Endometrial microvascular endothelial cells (primary cell): ENCODE data around the gene SNRPE. TPM values are rescaled to one million over a fixed set of nuclear protein-coding genes. Genes with fewer than 3 reads are reported as not detected.
"Not testable (repeated sequence)": the region's sequence is repeated elsewhere in the genome, so short reads cannot be mapped to it uniquely, and the experiment has no call there.

Experiments used
- in situ Hi-C: cut with HindIII; loops from 2 replicates; pipeline ENCODE4 v1.10.0; 2017; ENCODE audit warnings: low sequenced_read_pairs, low pct_unique_long_range_greater_than_20kb; ENCODE audit errors: inconsistent ontology term
- total RNA-seq: library from RNA; depleted of rRNA; stranded (reverse); fragments of >200 nt; gene quantifications from one replicate; pipeline ENCODE4 v1.2.3, GENCODE V29; 2015; ENCODE audit errors: inconsistent ontology term

Gene SNRPE
- 109 TPM for total RNA-seq

GRCh38 chr1:203861379-203862184 is at the start of gene SNRPE:
Gene SNRPE (plus strand): TSS chr1:203861599. CDS start chr1:203861660, 61 bp downstream.
- in situ Hi-C loops = loop anchor here (25.0 kb wide), 1 partner anchor 276 kb away; no protein-coding TSS in a partner anchor

GRCh38 chr1:203813581-203814341 is 47.6 kb upstream of the SNRPE start:
- in situ Hi-C loops = no loop called here

GRCh38 chr1:203818399-203818798 is 43.0 kb upstream of the SNRPE start:
- in situ Hi-C loops = no loop called here

- in situ Hi-C loops = no loop called here
Measured at GRCh38 chr1:203823306-203823705, 38.1 kb upstream of the SNRPE start.

GRCh38 chr1:203826175-203826574 is 35.2 kb upstream of the SNRPE start:
- in situ Hi-C loops = no loop called here

GRCh38 chr1:203828002-203828401 is 33.4 kb upstream of the SNRPE start:
- in situ Hi-C loops = no loop called here

GRCh38 chr1:203828503-203828902 is 32.9 kb upstream of the SNRPE start:
- in situ Hi-C loops = no loop called here

GRCh38 chr1:203829247-203829646 is 32.2 kb upstream of the SNRPE start:
- in situ Hi-C loops = not testable (repeated sequence)

GRCh38 chr1:203835476-203835875 is 25.9 kb upstream of the SNRPE start:
- in situ Hi-C loops = no loop called here

- in situ Hi-C loops = no loop called here
Measured at GRCh38 chr1:203839081-203839480, 22.3 kb upstream of the SNRPE start.

GRCh38 chr1:203840208-203840808 is 21.1 kb upstream of the SNRPE start:
- in situ Hi-C loops = no loop called here

GRCh38 chr1:203842559-203842876 is 18.9 kb upstream of the SNRPE start:
- in situ Hi-C loops = no loop called here

- in situ Hi-C loops = no loop called here
Measured at GRCh38 chr1:203843435-203843834, 18.0 kb upstream of the SNRPE start.

GRCh38 chr1:203853112-203853511 is 8.3 kb upstream of the SNRPE start:
- in situ Hi-C loops = loop anchor here (25.0 kb wide), 1 partner anchor 284 kb away; no protein-coding TSS in a partner anchor

GRCh38 chr1:203858055-203858454 is 3.3 kb upstream of the SNRPE start:
- in situ Hi-C loops = loop anchor here (25.0 kb wide), 1 partner anchor 279 kb away; no protein-coding TSS in a partner anchor

- in situ Hi-C loops = loop anchor here (25.0 kb wide), 1 partner anchor 278 kb away; no protein-coding TSS in a partner anchor
Measured at GRCh38 chr1:203858975-203859374, 2.4 kb upstream of the SNRPE start.

GRCh38 chr1:203860396-203861025 is 888 bp upstream of the SNRPE start:
- in situ Hi-C loops = loop anchor here (25.0 kb wide), 1 partner anchor 277 kb away; no protein-coding TSS in a partner anchor

GRCh38 chr1:203867802-203868201 is 6.4 kb downstream of the SNRPE start:
- in situ Hi-C loops = loop anchor here (25.0 kb wide), 1 partner anchor 269 kb away; no protein-coding TSS in a partner anchor

- in situ Hi-C loops = loop anchor here (25.0 kb wide), 1 partner anchor 267 kb away; no protein-coding TSS in a partner anchor
Measured at GRCh38 chr1:203870245-203870644, 8.8 kb downstream of the SNRPE start.
